ENCODE results near the gene SLC9A9. TPM values are rescaled to one million over a fixed set of nuclear protein-coding genes. Genes with fewer than 3 reads are reported as not detected.

Gene SLC9A9
- total and polyA plus RNA-seq, 10 donors: 10.8 to 58.2 (median 44.7) TPM

- WGBS, 5 donors: 84 to 94% (median 86%) methylated on average over 8 of the region's 8 CpGs
- no peak for DNase-seq
- Histone ChIP-seq H3K4me1 (peaks cover 0 to 5% (median 0%) of the 10 kb centered on the region in 6 donors), H3K36me3 (peaks cover 0 to 65% (median 4%) of the 10 kb centered on the region in 6 donors), H3K27me3 (replicated peaks in 1 of 7) (no peaks in the 10 kb centered on the region), H3K4me3 (no peak overlapping the region), H3K27ac (no peak overlapping the region), H3K9me3 (no peaks in the 10 kb centered on the region)
- intact Hi-C loops (cut with DNase I; ENCODE audit: low total_unique reads): no loop called here
- TF ChIP-seq POLR2AphosphoS5 (IDR thresholded peaks at IDR 0.05) (no peak), CTCF (IDR thresholded peaks at IDR 0.05 in 8 of 11, conservative IDR thresholded peaks at IDR 0.05 in 3 of 11) (no peak), POLR2A (IDR thresholded peaks at IDR 0.05) (no peak)
Measured at GRCh38 chr3:143573610-143574303, 274.5 kb downstream of the SLC9A9 start.

- TF ChIP-seq POLR2A (IDR thresholded peaks at IDR 0.05) (no peak), POLR2AphosphoS5 (IDR thresholded peaks at IDR 0.05) (no peak), CTCF (IDR thresholded peaks at IDR 0.05 in 8 of 11, conservative IDR thresholded peaks at IDR 0.05 in 3 of 11) (no peak)
- 87 to 100% (median 98%) methylated on average over 1 of the region's 1 CpG for WGBS, 5 donors
Measured at GRCh38 chr3:143571548-143571947, 276.7 kb downstream of the SLC9A9 start.

GRCh38 chr3:143567823-143568222 is 280.4 kb downstream of the SLC9A9 start:
- Histone ChIP-seq H3K27me3 (replicated peaks in 1 of 7) (no peaks in the 10 kb centered on the region), H3K27ac (no peak overlapping the region), H3K4me3 (no peak overlapping the region), H3K4me1 (peaks cover 0 to 15% (median 0%) of the 10 kb centered on the region in 6 donors), H3K36me3 (peaks cover 0 to 11% (median 0%) of the 10 kb centered on the region in 6 donors), H3K9me3 (no peaks in the 10 kb centered on the region)
- intact Hi-C loops (cut with DNase I; ENCODE audit: low total_unique reads): no loop called here
- TF ChIP-seq POLR2A (IDR thresholded peaks at IDR 0.05) (no peak), POLR2AphosphoS5 (IDR thresholded peaks at IDR 0.05) (no peak), CTCF (IDR thresholded peaks at IDR 0.05 in 8 of 11, conservative IDR thresholded peaks at IDR 0.05 in 3 of 11) (no peak)
- DNase-seq: no peak
- WGBS, 5 donors: 85 to 98% (median 91%) methylated on average over 2 of the region's 2 CpGs

More at GRCh38 chr3:143571548-143571947, 276.7 kb downstream of the SLC9A9 start:
- DNase-seq: no peak
- H3K4me3 ChIP-seq: no peak overlapping the region
- H3K27ac ChIP-seq: no peak overlapping the region
- no peaks in the 10 kb centered on the region for H3K9me3 ChIP-seq
- intact Hi-C loops (cut with DNase I; ENCODE audit: low total_unique reads): no loop called here
- H3K4me1 ChIP-seq: peaks cover 0 to 5% (median 0%) of the 10 kb centered on the region in 6 donors
- H3K27me3 ChIP-seq (replicated peaks in 1 of 7): no peaks in the 10 kb centered on the region
- peaks cover 0 to 44% (median 4%) of the 10 kb centered on the region in 6 donors for H3K36me3 ChIP-seq

GRCh38 chr3:143565951-143566350 is 282.3 kb downstream of the SLC9A9 start:
- Histone ChIP-seq H3K27ac (no peak overlapping the region), H3K36me3 (no peaks in the 10 kb centered on the region), H3K4me1 (peaks cover 0 to 9% (median 0%) of the 10 kb centered on the region in 6 donors), H3K27me3 (replicated peaks in 1 of 7) (no peaks in the 10 kb centered on the region), H3K4me3 (no peak overlapping the region), H3K9me3 (no peaks in the 10 kb centered on the region)
- DNase-seq: no peak
- TF ChIP-seq POLR2AphosphoS5 (IDR thresholded peaks at IDR 0.05): no peak
- TF ChIP-seq POLR2A (IDR thresholded peaks at IDR 0.05): no peak
- TF ChIP-seq CTCF (IDR thresholded peaks at IDR 0.05 in 8 of 11, conservative IDR thresholded peaks at IDR 0.05 in 3 of 11): no peak
- intact Hi-C loops (cut with DNase I; ENCODE audit: low total_unique reads): no loop called here
